IMR-90 (cell line): ENCODE data around the gene PPP6R3. TPM values are rescaled to one million over a fixed set of nuclear protein-coding genes. Genes with fewer than 3 reads are reported as not detected.

Source experiments
- ATAC-seq: fragments of 200-7000 bp; cut with Tn5 transposase; 2 replicates; pipeline ENCODE4 v1.9.1; 2020; ENCODE audit warnings: low read depth, mild to moderate bottlenecking, moderate library complexity
- BruUV-seq: library from RNA; stranded (reverse); fragments of 400-500 nt; replicated peaks from 2 replicates; lab custom pipeline; 2021; lab: Mats Ljungman, UMichigan
- CTCF ChIA-PET: fragments of 300-600 bp; formaldehyde crosslinking; extraction: SDS; loops from one replicate; lab custom pipeline; 2021; ENCODE audit warnings: antibody characterized with exemption; lab: Yijun Ruan, JAX
- POLR2A ChIA-PET: fragments of 300-600 bp; sonication (Branson Sonifier 250); formaldehyde crosslinking; loops from one replicate; lab custom pipeline; 2022; ENCODE audit warnings: antibody characterized with exemption; ENCODE audit not compliant: unreplicated experiment; lab: Charles Lee
- DNase-seq: peaks from one replicate; pipeline ENCODE4 v3.0.0; 2013
- H2AFZ ChIP-seq: replicated peaks from 2 replicates; pipeline ENCODE3; 2013; ENCODE audit warnings: low read length, mild to moderate bottlenecking; ENCODE audit not compliant: poor library complexity
- H2AK5ac ChIP-seq: 2 replicates; pipeline ENCODE4 v1.6.1; 2013; ENCODE audit warnings: low read depth, low read length, inconsistent platforms
- H2AK9ac ChIP-seq: replicated peaks from 2 replicates; pipeline ENCODE3; 2013; ENCODE audit warnings: mild to moderate bottlenecking, low read depth, low read length, moderate library complexity; ENCODE audit not compliant: poor library complexity
- H2BK120ac ChIP-seq: 2 replicates; pipeline ENCODE4 v1.6.1; 2013; ENCODE audit warnings: low read depth, low read length, inconsistent platforms
- H2BK15ac ChIP-seq: 3 replicates; pipeline ENCODE4 v1.6.1; 2013; ENCODE audit warnings: low read depth, low read length, inconsistent platforms
- H2BK20ac ChIP-seq: 2 replicates; pipeline ENCODE4 v1.6.1; 2013; ENCODE audit warnings: low read depth, mild to moderate bottlenecking, inconsistent platforms, low read length, moderate library complexity
- H2BK5ac ChIP-seq: 2 replicates; pipeline ENCODE4 v1.6.1; 2013; ENCODE audit warnings: mild to moderate bottlenecking, low read depth, low read length, inconsistent platforms; ENCODE audit not compliant: poor library complexity, severe bottlenecking
- H3K14ac ChIP-seq: replicated peaks from 2 replicates; pipeline ENCODE4 v1.6.1; 2013; ENCODE audit warnings: low read depth, low read length, inconsistent platforms
- H3K18ac ChIP-seq: 2 replicates; pipeline ENCODE4 v1.6.1; 2013; ENCODE audit warnings: low read depth, low read length, control low read depth
- H3K23ac ChIP-seq: 2 replicates; pipeline ENCODE4 v1.6.1; 2013; ENCODE audit warnings: low read depth, low read length, inconsistent platforms
- H3K27ac ChIP-seq: 2 replicates; pipeline ENCODE4 v1.5.1; 2013; ENCODE audit warnings: mild to moderate bottlenecking, control low read depth, low read length; ENCODE audit not compliant: insufficient read depth
- H3K27me3 ChIP-seq: 2 replicates; pipeline ENCODE4 v1.6.1; 2013; ENCODE audit warnings: low read length; ENCODE audit not compliant: control insufficient read depth, insufficient read depth
- H3K36me3 ChIP-seq: 2 replicates; pipeline ENCODE4 v1.6.1; 2013; ENCODE audit warnings: low read length, mixed read lengths; ENCODE audit not compliant: control insufficient read depth, insufficient read depth
- H3K4ac ChIP-seq: 2 replicates; pipeline ENCODE4 v1.6.1; 2013; ENCODE audit warnings: low read depth, low read length, inconsistent platforms
- H3K4me1 ChIP-seq: 2 replicates; pipeline ENCODE4 v1.6.1; 2013; ENCODE audit warnings: low read length, mixed read lengths; ENCODE audit not compliant: control insufficient read depth, insufficient read depth
- H3K4me2 ChIP-seq: 2 replicates; pipeline ENCODE4 v1.6.1; 2013; ENCODE audit warnings: low read depth, mild to moderate bottlenecking, control low read depth, low read length, moderate library complexity
- H3K4me3 ChIP-seq: 2 replicates; pipeline ENCODE4 v1.5.1; 2013; ENCODE audit warnings: low read depth, mild to moderate bottlenecking, control low read depth, low read length, moderate library complexity; ENCODE audit not compliant: insufficient read depth
- H3K56ac ChIP-seq: 2 replicates; pipeline ENCODE4 v1.6.1; 2013; ENCODE audit warnings: low read length, inconsistent platforms; ENCODE audit not compliant: insufficient read depth; ENCODE audit errors: extremely low read depth
- H3K79me1 ChIP-seq, 2 experiments: 2 replicates each; pipeline ENCODE4 v1.6.1; 2013; ENCODE audit warnings: low read length in 2 of 2, inconsistent platforms in 1 of 2, low read depth in 1 of 2
- H3K9ac ChIP-seq: 2 replicates; pipeline ENCODE4 v1.6.1; 2013; ENCODE audit warnings: low read depth, low read length, control low read depth
- H3K9me1 ChIP-seq: 2 replicates; pipeline ENCODE4 v1.6.1; 2013; ENCODE audit warnings: low read length, inconsistent platforms; ENCODE audit not compliant: insufficient read depth
- H3K9me3 ChIP-seq: 2 replicates; pipeline ENCODE4 v1.6.1; 2013; ENCODE audit warnings: low read length; ENCODE audit not compliant: control insufficient read depth, insufficient read depth
- H4K20me1 ChIP-seq: 2 replicates; pipeline ENCODE4 v1.6.1; 2013; ENCODE audit warnings: low read length, inconsistent platforms; ENCODE audit not compliant: insufficient read depth
- H4K5ac ChIP-seq: 2 replicates; pipeline ENCODE4 v1.6.1; 2013; ENCODE audit warnings: mild to moderate bottlenecking, low read depth, low read length, control low read depth
- H4K8ac ChIP-seq, 2 experiments: 2 replicates each; pipeline ENCODE4 v1.6.1; 2013; ENCODE audit warnings: low read depth in 2 of 2, low read length in 2 of 2, control low read depth in 1 of 2, inconsistent platforms in 1 of 2
- H4K91ac ChIP-seq: 2 replicates; pipeline ENCODE4 v1.6.1; 2013; ENCODE audit warnings: low read depth, low read length, inconsistent platforms; ENCODE audit not compliant: insufficient read depth
- BHLHE40 ChIP-seq: fragments of 150-350 bp; IDR thresholded peaks from 2 replicates; pipeline ENCODE4 v1.6.1; 2016; ENCODE audit warnings: mild to moderate bottlenecking, low read depth, low read length
- CEBPB ChIP-seq: IDR thresholded peaks from 2 replicates; pipeline ENCODE4 v1.6.1; 2012; ENCODE audit warnings: low read depth, low read length, improper control_type of control experiment
- CTCF ChIP-seq: conservative IDR thresholded peaks from 2 replicates; pipeline ENCODE4 v1.5.1; 2012; ENCODE audit warnings: mild to moderate bottlenecking, low read depth, low read length, improper control_type of control experiment
- ELK1 ChIP-seq: fragments of 150-350 bp; IDR thresholded peaks from 2 replicates; pipeline ENCODE4 v1.6.1; 2016; ENCODE audit warnings: low read depth, mild to moderate bottlenecking, low read length, moderate library complexity, borderline replicate concordance
- FOS ChIP-seq: fragments of 150-350 bp; IDR thresholded peaks from 2 replicates; pipeline ENCODE4 v1.6.1; 2016; ENCODE audit warnings: low read depth, low read length
- POLR2A ChIP-seq: IDR thresholded peaks from 2 replicates; pipeline ENCODE4 v1.6.1; 2012; ENCODE audit warnings: mild to moderate bottlenecking, low read depth, low read length
- RFX5 ChIP-seq: IDR thresholded peaks from 2 replicates; pipeline ENCODE4 v1.8.0; 2012; ENCODE audit warnings: low read depth, mild to moderate bottlenecking, low read length, moderate library complexity
- SMC3 ChIP-seq: fragments of 150-350 bp; IDR thresholded peaks from 2 replicates; pipeline ENCODE4 v1.6.1; 2016; ENCODE audit warnings: low read depth, mild to moderate bottlenecking, antibody characterized with exemption, low read length, moderate library complexity
- USF2 ChIP-seq: fragments of 150-350 bp; IDR thresholded peaks from 2 replicates; pipeline ENCODE4 v1.6.1; 2017; ENCODE audit warnings: mild to moderate bottlenecking, antibody characterized with exemption, low read length, low read depth
- WGBS, 2 experiments: methylation state at CpG; one replicate each; pipeline versions ENCODE4 v1.1.5 to v1.1.7; 2013; ENCODE audit warnings: missing lambda C conversion rate in 2 of 2; ENCODE audit not compliant: insufficient read length in 1 of 2; ENCODE audit errors: extremely low coverage in 2 of 2; 5-methylcytosine and 5-hydroxymethylcytosine counted together
- dilution Hi-C: fragments of 300-500 bp; cut with HindIII; formaldehyde crosslinking; loops from one replicate; pipeline ENCODE4 v1.14.3; 2018; ENCODE audit warnings: low sequenced_read_pairs; ENCODE audit not compliant: unreplicated experiment
- in situ Hi-C: fragments of 300-500 bp; cut with MboI; formaldehyde crosslinking; loops from 3 replicates; pipeline ENCODE4 v1.14.3; 2019; ENCODE audit warnings: low sequenced_read_pairs, inconsistent platforms, mixed read lengths
- intact Hi-C: fragments of 100-400 bp; cut with micrococcal nuclease; formaldehyde crosslinking; loops from 2 replicates; pipeline ENCODE4 v1.10.0; 2022
- polyA plus RNA-seq, 3 experiments: library from polyadenylated mRNA; depleted of rRNA; stranded (reverse); fragments of >200 nt; gene quantifications; 2 replicates each; pipeline ENCODE4 v1.2.3, GENCODE V29; 2012; ENCODE audit warnings: low replicate concordance in 1 of 3
- total RNA-seq: library from RNA; depleted of rRNA; stranded (reverse); fragments of >200 nt; gene quantifications from 2 replicates; pipeline ENCODE4 v1.2.3, GENCODE V29; 2012

PPP6R3 gene
- total and polyA plus RNA-seq, 2 of the 4 experiments (the other 2 are of a cell fraction): 29.0 to 123 TPM

- H4K8ac ChIP-seq: no peak overlapping the region
- WGBS, 2 experiments: 100% methylated on average over 2 of the region's 8 CpGs; no CpG with 5 or more reads in 1 of the 2 experiments
- no peak for TF ChIP-seq ELK1
- TF ChIP-seq FOS: no peak
- TF ChIP-seq RFX5: no peak
- TF ChIP-seq POLR2A: no peak
- TF ChIP-seq USF2: no peak
- no peak for TF ChIP-seq CTCF
- TF ChIP-seq BHLHE40: no peak
- no peak for TF ChIP-seq CEBPB
- no peak for TF ChIP-seq SMC3
- ChIA-PET CTCF (no interaction called here), POLR2A (interaction anchor here (0.7 kb wide), 1 partner anchor 239 kb away, joined by 12 read pairs; no protein-coding TSS in a partner anchor)
- no peak overlapping the region for H2BK120ac ChIP-seq
- no peak overlapping the region for H3K56ac ChIP-seq
- H3K9me1 ChIP-seq: no peaks in the 10 kb centered on the region
- intact Hi-C loops: no loop called here
- H3K79me1 ChIP-seq: no peaks in the 10 kb centered on the region
- no peaks in the 10 kb centered on the region for H3K4me1 ChIP-seq
- H2BK5ac ChIP-seq: no peak overlapping the region
- no peak overlapping the region for H3K9ac ChIP-seq
- H3K9me3 ChIP-seq: no peaks in the 10 kb centered on the region
- H3K14ac ChIP-seq: no peak overlapping the region
- H2BK20ac ChIP-seq: no peak overlapping the region
- DNase-seq (no peak), ATAC-seq (no peak)
- no peak overlapping the region for H4K5ac ChIP-seq
- no peak overlapping the region for H2BK15ac ChIP-seq
- no peak overlapping the region for H3K4me3 ChIP-seq
- dilution Hi-C loops: no loop called here
- no peak overlapping the region for H2AK9ac ChIP-seq
- H3K4me2 ChIP-seq: no peak overlapping the region
- H3K27ac ChIP-seq: no peak overlapping the region
- H3K27me3 ChIP-seq: peaks cover 2% of the 10 kb centered on the region; the same call in 1 of the 2 replicates
- no peak overlapping the region for H3K23ac ChIP-seq
- no peak overlapping the region for H4K91ac ChIP-seq
- H2AK5ac ChIP-seq: no peak overlapping the region
- H3K4ac ChIP-seq: no peak overlapping the region
- no peaks in the 10 kb centered on the region for H4K20me1 ChIP-seq
- in situ Hi-C loops: loop anchor here (5.0 kb wide), 1 partner anchor 188 kb away; no protein-coding TSS in a partner anchor
- BruUV-seq: no TSS peak
- no peak overlapping the region for H2AFZ ChIP-seq
- peaks cover 15% of the 10 kb centered on the region for H3K36me3 ChIP-seq
- H3K18ac ChIP-seq: no peak overlapping the region
These were observed 9.8 kb upstream of the PPP6R3 start for GRCh38 chr11:68450711-68451110.
